ENCODE data around the gene SMIM24. TPM values are rescaled to one million over a fixed set of nuclear protein-coding genes. Genes with fewer than 3 reads are reported as not detected.

SMIM24 gene
- total RNA-seq, 1 donor from 2014 or later = not detected

GRCh38 chr19:3474010-3474409 lies 6.3 kb downstream of the SMIM24 start:
- no peak for DNase-seq

GRCh38 chr19:3471954-3472655 lies 8.2 kb downstream of the SMIM24 start:
- peak; percentile 35 for DNase-seq

DNA sequence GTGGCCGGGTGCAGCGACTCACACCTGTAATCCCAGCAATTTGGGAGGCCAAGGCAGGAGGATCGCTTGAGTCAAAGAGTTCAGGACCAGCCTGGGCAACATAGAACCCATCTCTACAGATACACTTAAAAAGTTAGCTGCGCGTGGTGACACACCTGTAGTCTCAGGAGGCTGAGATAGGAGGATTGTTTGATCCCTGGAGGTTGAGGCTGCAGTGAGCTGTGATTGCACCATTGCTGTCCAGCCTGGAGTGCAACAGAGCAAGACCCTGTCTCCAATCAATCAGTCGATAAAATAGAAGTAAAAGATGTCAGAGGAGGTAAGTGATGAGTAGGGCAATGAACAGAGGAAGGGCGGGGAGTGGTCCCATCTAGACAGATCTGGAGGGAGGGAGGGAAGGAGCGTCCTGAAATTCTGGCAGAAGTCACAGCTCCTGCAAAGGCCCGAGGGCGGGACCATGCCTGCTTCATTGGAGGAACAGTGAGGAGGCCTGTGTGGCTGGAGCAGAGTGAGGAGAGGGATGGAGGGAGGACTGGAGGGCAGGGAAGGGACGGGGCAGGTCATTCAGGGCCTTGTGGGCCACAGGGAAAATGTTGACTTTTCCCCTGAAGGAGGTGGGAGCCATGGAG lies 9.7 kb downstream of the SMIM24 start:
- DNase-seq = no peak

- no peak for DNase-seq
Observed at GRCh38 chr19:3469638-3470499, 10.5 kb downstream of the SMIM24 start.

DNA sequence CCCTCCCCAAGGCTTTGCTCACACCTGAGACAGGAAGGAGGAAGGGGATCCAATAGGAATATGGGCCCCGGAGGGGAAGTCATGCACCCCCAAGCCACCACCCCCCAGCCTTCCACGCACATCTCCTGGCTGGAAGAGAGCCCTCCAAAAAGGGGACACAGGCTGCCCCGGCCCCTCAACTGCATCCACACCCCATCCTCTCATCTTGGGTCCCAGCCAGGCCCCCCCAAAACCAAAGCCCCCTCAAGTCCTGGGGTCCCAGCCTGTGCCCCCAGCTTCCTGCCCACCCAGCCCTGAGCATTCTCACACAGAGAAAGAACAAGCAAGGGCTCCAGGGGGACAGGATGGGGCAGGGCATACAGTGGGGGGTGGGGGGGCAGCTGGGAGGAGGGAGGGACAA lies 12.1 kb downstream of the SMIM24 start:
- no peak for DNase-seq

DNA sequence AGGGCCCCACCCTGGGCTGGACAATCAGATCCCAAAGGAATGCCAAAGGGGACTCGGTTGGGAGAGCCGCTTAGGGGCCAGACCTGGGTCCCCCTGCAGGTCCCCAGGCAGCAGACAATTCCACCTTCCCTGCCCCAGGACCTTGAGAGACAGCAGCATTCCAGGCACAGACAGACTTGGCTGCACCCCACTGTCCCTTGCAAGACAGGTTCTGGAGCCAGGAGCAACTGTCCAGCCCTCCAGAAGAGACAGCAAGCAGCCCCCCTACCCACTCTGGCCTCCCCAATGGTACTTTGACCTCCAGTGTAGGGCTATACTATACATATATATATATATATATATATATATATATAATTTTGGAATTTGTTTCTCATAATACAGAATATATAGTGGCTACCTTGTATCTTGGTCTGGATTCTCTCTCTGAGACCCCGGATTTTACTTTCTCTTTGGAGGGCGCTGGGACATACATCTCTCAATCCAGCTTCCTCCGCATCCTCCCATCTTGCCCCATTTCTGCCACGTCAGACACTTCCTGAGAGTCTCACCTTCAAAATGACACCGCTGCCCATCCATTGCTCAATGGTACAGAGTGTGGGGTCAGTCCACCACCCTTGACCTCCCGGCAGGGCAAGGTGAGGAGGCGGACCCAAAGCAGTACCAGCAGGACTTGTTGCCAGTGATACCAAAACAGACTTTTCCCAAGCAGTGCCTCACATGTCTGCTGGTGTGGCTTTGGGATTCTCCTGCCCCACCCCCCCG lies 12.7 kb downstream of the SMIM24 start:
- DNase-seq = no peak

DNA sequence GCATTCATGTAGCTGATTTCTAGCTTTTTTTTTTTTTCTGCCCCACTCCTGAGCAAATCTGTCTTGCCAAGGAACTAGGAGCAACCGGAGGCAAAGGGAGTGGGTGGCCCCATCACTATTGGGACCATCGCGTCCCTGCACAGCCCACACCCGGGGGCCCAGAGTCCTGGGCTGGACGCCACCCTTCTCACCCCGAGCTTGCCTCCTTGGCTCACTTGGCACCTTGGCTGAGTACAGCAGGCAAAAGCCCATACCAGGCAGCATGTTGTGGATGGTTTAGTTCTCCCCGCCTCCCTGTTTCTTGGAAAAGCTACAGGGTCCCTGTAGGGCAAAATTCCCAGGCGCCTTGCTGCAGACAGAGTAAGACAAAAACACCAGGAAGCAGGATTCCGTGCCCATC lies 13.7 kb downstream of the SMIM24 start:
- no peak for DNase-seq

DNA sequence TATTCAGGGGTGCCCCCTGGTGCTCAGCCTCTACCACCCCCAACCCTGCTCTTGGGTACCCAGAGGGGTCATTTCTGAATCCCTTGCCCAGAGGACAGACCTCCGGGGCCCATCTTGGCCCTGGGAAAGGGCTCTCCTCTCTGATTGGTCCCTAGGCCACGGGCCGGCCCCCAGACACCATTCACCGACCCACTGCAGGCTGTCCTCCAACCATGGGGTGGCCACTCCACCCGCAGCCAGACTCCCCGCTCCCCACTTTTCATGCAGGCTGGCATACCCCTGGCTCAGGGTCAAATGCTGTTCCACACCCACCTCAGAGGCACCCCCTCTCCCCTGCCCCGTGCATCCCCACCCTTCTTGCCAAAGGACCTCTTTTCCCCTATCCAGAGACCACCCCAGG lies 14.8 kb downstream of the SMIM24 start:
- no peak for DNase-seq

DNA sequence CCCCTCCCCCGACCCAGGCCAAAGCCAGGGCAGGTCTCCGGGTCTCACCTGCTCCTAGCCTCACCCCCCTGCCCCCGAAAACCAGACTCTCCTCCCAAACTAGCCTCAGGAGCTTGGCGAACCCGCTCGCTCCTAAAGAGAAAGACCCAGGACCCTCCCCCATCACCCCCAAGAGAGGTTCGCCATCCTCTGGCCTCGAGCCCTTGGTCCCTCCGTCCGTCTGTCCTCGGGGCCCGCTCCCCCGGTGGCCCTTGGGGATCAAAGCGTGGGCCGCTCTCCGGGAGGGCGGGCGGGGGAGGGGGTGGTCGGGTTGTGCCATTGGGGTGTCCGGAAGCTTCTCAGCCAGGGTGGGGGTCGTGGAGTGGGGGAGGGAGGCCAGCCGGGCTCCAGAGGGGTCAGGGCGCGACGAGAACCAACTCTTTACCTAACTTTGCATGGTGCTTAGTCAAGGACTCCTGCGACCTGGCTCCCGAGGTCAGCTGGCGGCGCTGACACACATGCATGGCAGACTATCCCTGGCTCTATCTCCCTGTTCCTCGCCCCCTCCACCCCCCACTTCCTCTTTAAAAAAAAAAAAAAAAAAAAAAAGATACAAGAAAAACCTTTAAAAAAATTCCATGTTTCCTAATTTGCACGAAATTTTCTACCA lies 15.6 kb downstream of the SMIM24 start:
- no peak for DNase-seq

DNA sequence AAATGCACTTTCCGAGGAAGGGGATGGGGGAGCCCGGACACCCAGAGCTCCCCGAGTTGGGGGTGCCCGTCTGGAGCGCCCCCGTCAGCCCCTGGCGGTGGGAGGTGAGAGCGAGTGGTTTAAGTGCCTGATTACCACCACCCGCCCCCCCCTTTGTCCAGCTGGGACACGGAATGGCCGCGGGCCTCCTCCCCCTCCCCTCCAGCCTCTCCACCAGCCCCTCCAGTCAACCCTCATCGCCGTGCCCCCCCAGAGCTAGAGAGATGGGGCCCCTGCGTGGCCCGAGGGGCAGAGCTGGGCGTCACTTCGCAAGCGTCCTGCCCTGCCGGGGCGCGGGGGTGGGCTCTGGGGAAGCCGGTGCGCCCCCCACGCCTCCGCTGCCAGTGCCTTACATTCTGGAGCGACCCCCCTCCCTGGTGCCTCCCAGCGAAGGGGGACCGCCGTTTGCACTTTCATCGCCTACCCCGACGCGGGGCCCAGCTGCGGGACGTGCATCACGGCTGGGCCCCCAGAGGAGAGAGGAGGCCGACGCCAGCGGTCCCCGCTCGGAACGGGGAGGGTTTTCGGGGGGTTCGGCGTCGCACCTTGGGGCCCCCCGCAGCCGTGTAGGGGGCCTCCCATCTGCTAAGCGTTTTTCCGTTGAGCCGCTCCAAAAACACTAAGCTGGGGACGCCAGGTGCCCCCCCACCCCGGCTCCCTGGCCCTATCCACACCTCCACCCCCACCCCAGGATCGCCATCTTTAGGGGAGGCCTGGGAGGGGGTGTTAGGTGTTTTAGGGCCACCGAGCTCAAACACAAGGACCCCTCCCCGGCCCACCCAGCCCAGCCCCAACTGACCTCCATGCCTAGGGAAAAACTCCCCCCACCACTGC lies 16.4 kb downstream of the SMIM24 start:
- DNase-seq = peak; percentile 27

GRCh38 chr19:3462991-3463713 lies 17.2 kb downstream of the SMIM24 start:
- no peak for DNase-seq

DNA sequence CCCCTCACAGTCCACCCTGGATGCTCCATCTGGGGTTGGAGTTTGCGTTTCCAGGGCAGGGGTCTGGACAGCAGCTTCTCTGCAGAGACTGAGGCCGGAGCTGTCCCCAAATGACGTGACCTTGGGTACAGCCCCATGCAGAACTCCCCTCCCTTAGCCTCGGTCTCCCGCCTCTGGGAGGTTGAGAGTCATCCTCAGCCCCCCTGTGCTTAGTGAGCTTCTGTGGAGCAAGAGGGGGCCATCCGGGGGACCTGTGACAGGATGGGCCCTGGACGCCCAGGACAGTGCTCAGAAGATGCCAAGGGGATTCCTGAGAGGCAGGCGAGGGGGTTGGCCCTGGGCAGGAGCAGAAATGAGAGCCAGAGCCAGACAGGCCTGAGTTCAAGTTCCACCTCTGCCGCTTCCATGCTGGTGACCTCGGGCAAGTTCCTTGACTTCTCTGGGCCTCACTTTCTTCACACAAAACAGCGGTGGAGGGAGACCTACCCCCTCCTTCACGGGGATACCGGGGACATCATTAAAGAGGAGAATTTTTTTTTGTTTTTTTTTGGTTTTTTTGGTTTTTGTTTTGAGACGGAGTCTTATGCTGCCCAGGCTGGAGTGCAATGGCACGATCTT lies 20.3 kb downstream of the SMIM24 start:
- DNase-seq = no peak

DNA sequence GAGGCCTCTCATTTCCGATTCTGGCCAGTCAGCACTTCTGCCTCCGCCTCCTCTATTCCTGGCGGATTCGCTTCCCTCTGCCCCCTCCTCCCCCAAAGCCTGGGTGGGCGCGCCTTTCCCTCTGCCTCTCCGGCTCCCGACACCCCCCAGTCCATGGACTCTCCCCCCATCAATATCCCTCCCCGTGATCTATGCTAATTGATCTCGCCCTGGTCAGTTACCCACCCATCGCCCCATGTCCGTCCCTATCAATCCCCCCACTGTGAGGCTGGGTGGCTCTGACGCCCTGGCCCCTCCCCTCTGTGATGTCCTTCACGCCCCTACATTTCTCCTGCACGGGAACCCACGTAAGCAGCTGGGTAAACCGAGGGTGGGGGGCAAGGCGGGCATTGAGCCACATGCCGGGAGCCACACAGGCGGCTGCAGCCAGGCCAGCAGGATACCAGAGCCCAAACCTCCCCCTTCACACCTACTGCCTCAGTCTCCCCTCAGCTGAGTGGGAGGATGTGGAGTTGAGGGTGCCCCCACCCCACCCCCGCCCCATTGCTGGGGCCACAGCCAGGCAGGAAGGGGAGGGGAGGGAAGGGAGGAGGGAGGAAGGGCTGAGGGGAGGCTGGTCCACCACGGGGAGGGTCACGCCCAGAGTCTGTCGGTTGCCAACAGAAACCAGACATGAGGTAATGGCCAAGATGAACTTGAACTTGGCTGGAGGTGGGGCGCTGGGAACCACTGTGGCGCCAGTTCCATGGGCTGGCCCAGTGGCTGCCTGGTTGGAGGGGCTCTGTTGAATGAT lies 21.0 kb downstream of the SMIM24 start:
- DNase-seq = peak; percentile 88

DNA sequence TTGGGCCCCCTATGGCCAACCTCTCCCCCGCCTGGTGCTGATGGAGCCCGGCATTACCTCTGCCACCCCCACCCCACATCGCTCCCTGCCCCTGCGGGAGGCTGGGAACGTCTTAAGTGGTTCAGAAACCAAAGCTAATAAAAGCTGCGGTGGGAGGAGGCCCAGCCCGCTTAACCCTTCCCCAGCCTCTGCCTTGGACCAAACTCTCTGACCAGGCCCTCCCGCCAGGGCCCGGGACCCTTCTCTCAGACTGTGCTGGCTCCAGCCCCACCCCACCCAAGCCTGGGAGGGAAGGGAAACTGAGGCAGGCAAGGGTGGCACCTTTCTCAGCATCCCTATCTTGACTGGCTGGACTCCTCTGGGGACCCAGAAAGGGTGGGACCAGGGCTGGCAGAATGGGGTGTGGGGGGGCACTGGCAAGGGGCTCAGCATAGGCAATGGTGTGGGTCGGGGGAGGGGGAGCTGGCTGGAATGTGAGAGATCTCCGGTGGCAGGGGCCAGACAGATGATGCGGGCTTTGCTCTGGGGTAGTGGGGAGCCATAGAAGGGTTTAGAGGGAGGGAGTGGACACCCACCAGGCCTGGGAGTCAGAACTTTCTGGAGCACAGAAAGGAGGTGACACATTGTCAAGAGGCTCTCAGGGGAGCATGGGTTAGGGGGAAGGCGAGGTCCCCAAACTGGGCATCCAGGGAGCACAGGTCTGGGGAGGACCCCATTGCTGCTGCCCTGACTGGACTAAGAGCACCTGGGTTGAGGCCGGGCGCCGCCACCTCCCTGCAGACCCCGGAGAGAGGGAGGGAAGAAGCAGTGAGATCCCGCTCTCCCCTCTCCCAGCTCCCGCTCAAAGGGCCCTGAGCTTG lies 21.9 kb downstream of the SMIM24 start:
- DNase-seq = peak; percentile 38

- no peak for DNase-seq
Observed at GRCh38 chr19:3457528-3458228, 22.6 kb downstream of the SMIM24 start.

DNA sequence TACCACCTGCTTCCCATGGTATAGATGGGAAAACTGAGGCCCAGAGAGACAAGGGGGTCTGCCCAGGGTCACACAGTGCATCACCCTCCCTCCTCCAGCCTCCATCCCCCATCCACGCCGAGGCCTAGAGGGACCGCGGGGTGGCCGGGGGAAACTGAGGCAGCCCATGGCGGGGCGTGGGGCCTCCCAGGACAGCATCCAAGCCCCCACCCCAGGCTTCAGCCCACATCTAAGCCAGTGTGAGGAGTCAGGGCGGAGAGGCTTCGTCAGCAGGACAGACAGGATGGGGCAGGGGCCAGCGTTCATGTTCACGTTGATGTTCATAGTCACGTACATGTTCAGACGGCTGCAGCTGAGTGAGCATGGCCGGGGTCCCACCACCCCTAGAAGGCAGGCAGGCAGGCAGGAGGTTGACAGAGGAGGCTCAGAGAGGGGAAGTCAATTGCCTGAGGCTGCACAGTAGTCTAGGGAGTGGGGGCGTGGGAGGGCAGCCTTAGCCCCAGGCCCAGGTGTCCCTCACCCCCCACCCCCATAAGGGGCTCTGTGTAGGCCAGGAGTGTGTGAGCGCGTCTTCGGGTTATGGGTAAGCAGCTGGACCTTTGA lies 23.3 kb downstream of the SMIM24 start:
- DNase-seq = no peak

Data from tongue (tissue), 2 donors.